Measurements from ENCODE around the gene TAS2R38.
"Not testable (repeated sequence)": the region's sequence is repeated elsewhere in the genome, so short reads cannot be mapped to it uniquely, and the experiment has no call there.

- TF ChIP-seq CTCF (IDR thresholded peaks at IDR 0.05; ENCODE audit: insufficient read depth, low read length); POLR2AphosphoS5 (IDR thresholded peaks at IDR 0.05; ENCODE audit: low read depth); REST (IDR thresholded peaks at IDR 0.05; ENCODE audit: insufficient replicate concordance, low read depth): not testable (repeated sequence)
Observed at GRCh38 chr7:141985926-141986325, 12.4 kb upstream of the TAS2R38 start.
